ENCODE results near the gene IL4I1.

IL4I1 gene

GRCh38 chr19:49862391-49863253 lies 34.1 kb downstream of the IL4I1 start:
- no peak for DNase-seq

GRCh38 chr19:49861541-49862378 lies 34.9 kb downstream of the IL4I1 start:
- no peak for DNase-seq

GRCh38 chr19:49861107-49861506 lies 35.6 kb downstream of the IL4I1 start:
- DNase-seq, result no peak

DNA sequence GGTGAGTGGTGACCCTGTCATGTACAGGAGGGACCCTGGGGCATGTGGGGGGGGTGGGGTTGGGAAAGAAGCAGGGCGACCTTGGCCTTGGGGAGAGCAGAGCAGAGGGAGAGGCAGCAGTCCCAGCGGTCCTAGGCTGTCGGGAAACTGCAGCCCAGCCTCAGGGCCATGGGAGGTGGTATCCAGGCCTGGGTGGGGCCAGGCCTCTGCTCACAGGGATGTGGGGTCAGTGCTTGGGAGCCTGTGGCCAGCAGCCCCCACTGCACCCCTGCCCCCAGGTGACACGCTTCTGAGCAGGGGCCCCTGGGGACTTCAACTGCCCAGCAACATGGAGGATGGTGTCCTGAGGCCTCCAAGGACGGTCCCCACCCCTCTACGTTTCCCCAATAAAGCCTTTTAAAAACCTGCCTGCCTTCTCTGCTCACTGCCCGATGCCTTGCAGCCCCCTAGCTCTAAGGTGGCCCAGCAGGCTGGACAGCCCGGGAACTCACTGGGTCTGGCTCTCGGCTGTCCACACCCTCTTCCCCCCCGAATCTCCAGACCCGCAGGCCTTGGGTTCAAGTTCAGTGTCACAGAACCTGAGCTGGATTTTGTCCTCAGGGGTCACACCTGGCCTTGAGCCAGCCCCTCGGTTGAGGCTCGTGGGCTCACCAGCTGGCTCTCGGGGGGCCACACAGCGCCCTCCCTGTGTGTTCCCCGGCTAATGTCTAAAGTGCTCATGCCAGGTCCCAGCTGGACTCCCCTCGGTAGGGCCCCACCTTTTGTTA lies 36.2 kb downstream of the IL4I1 start:
- no peak for DNase-seq

DNA sequence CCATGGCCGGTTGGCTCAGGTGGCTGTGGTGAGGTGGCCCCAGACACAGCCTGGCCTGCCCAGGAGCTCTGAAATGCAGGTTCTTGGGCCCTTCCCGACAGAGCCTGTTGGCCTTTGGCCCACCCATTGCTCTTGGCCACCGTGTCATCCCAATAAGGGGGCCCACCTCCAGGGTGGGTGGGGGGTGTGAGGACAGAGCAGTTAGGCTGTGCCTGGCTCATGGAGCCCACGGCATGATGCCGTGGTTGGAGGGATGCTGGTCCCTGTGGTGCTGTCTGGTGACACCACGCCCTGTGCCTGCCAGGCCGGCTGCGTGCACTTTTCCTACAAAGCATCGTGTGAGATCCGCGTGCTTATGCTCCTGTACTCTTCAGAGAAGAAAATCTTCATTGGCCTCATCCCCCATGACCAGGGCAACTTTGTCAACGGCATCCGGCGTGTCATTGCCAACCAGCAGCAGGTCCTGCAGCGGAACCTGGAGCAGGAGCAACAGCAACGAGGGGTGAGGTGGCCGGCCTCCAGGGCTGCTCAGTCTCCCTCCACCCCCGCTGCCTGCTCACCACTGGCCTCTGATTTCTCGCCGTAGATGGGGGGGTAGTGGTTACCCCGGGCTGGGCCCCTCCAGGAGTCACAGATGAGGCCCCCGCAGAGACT lies 36.9 kb downstream of the IL4I1 start:
- DNase-seq, result no peak

DNA sequence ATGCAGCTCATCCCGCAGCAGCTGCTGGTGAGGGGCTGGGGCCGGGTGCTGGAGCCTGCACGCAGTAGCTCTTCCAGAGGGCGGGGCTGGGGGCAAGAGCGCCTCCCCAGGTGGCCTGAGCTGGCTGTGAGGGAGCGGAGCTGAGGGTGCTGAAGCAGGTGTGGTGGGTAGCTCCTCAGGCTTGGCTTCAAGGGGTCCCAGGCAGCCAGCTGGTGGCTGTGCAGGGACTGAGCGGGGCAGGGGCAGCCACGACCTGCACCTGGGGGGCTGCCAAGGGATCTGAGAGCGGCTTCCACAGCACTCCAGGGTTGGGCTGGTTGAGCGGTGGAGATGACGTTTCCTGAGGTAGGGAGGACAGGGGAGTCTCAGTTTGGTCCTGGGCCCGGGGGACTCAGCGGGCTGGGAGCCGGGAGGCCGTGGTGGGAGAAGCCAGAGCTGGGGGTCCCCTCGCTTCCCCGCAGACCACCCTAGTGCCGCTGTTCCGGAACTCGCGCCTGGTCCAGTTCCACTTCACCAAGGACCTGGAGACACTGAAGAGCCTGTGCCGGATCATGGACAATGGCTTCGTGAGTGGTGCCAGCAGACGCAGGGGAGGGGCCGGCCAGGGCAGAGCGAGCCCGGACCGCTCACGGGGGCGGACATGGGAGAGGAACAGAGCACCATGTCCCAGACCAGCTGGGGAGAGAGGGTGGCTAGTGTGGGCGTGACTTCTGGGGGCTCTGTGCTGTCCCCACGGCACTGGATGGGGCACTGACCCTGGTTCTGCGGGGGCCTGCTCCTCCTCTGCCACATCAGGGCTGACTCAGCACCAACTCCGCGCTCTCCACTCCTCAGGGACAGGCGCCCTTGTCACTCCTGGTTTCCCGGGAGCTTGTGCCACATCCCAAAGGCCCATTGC lies 38.4 kb downstream of the IL4I1 start:
- no peak for DNase-seq

DNA sequence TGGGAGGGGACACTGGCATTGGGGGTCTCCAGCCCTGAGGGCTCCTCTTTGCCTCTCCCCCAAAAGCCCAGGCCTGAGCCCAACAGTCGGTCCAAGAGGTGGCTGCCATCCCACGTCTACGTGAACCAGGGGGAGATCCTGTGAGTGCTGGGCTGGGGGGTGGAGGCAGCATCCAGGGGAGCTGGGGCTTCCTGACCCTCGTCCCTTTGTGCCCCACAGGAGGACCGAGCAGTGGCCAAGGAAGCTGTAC lies 38.9 kb downstream of the IL4I1 start:
- DNase-seq, result no peak

DNA sequence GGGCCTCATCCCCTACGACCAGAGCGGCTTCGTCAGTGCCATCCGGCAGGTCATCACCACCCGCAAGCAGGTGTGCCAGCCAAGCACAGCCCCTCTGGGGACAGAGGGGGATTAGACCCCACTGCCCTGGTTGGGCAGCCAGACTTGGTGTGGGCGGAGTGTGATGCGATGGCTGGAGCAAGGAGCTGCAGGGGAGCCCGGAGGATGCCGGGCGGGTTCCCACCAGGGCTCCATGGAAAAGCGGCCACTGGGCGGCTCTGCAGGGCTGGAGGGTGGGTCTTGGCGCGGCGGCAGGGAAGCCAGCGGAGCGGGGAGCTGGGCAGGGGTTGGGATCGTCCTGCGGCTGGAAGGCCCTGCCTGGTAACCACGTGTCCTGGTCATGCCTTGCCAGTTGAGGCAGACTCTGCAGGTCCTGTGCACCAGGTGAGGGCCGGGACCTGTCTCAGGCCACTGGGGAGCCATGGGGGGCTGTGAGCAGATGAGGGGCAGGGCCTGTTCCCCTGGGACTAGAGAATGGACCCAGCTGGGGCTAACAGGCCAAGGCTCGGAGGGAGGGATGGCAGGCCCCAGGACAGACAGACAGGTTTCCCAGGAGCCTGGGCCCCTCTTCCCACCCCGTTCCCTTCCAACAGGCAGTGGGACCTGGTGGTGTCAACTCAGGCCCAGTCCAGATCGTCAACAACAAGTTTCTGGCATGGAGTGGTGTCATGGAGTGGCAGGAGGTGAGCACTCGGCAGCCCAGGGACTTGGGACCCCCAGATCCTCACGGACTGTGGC lies 39.4 kb downstream of the IL4I1 start:
- no peak for DNase-seq

DNA sequence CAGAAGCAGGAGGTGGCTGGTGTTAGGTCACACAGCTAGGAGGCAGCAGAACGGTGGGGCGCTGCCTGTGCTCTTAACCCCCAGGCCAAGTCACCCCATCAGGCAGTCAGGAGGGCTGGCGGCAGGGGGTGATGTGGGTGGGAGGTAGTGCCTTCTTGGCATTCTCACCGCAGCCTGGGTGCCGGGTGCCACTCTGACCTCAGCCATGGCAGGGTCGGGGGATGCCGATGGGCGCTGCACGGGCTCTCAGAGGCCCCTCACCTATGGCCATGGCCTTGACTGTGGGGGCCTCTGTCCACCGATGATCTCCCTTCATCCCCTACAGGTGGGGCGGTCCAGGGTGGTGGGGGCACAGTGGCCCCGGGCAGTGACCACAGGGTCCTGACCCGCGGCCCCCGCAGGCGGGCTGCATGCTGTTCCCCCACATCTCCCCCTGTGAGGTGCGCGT lies 40.1 kb downstream of the IL4I1 start:
- DNase-seq, result no peak

GRCh38 chr19:49855676-49856573 lies 40.8 kb downstream of the IL4I1 start:
- no peak for DNase-seq

DNA sequence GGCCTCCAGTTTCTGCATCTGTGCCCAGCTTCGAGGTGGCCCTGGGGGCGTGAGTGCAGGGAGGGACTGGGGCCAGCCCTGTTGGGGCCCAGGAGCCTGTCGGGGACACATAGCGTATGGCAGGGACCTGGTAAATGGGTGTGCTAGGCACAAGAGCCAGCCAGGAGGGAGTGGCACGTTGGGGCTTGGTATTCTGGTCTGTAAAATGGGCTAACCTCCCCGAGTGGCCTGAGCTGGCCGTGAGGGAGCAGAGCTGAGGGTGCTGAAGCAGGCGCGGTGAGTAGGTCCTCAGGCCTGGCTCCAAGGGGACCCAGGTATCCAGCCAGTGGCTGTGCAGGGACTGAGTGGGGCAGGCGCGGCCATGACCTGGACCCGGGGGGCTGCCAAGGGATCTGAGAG lies 41.4 kb downstream of the IL4I1 start:
- DNase-seq, result no peak

GRCh38 chr19:49854378-49855263 lies 42.1 kb downstream of the IL4I1 start:
- no peak for DNase-seq

DNA sequence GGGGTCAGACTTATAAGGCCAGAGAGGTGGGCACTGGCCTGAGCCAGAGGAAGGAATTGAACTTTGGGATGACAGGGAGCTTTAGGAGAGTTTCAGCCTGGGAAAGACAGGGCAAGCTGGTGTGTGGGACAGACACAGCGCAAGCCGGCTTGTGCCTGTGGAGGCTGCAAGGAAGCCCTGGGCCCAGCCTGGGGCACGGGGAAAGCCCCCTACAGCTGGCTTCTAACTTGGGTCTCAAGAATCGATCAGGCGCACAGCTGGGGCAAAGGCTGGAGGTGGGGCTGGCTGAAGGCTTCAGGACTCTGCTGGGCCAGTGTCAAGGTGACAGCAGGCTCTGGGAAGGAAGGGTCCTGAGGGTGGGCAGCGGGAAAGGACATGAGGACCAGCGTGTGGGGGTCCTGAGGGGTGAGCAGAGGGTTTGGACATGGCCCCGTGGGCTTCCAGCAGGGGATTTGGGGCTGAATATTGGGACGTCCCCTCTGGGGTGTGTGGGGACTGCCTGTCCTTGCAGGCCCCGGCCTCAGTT lies 42.8 kb downstream of the IL4I1 start:
- DNase-seq, result no peak

GRCh38 chr19:49852631-49853126 lies 44.0 kb downstream of the IL4I1 start:
- no peak for DNase-seq

DNA sequence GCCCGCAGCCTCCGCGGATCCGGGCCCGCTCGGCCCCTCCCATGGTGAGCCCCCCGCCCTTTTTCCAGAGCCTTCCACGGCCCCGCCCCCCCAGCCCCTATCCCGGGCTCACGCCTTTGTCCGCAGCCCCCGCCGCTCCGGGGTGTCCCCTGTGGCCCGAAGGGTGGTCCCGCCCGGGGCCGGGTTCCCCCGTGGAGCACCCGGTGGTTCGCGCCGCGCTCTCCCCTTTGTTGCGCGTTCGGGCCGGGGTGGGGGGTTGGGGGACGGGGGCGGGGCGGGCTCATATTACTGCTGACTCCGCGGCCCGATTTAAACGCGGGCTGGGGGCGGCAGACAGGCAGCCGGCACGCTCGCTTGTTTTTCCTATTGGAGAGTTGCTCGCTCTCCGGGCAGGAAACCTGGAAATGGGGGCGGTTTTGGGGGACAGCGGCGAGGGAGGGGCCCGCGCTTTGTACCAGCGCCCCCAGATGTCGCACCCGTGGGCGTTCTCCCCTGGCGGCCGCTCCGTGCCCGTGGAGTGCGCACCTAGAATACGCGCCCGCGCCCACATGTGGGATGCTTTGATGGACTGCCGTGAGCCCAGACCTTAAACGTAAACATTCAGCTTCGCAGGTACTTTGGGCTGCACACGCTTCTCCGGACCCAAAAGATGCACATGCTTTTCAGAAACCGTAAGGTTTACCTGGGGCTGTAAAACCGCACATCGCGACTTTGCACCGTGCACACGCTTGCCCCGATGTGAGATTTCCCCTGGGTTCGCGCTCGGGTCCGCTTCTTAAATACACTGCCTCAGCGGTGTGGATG lies 45.0 kb downstream of the IL4I1 start:
- no peak for DNase-seq

- DNase-seq, result peak; percentile 80
Measured at GRCh38 chr19:49850487-49851342, 46.0 kb downstream of the IL4I1 start, which contains the start of gene PTOV1. Gene PTOV1, plus strand, starts transcription at chr19:49851159.

DNA sequence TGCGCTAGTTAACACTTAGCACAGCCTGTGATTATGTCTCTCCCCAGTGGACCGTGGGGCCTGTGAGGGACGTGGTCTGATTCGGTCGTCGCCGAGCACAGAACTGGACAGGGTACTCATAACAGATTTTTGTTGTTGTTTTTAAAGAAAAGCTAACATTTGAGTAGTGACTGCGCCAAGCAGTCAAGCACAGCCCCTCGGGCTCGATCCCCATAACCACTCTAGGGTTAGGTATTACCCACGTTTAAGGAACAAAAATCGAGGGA lies 46.5 kb downstream of the IL4I1 start:
- no peak for DNase-seq
